Measurements from ENCODE around the gene TRAPPC8. TPM values are rescaled to one million over a fixed set of nuclear protein-coding genes. Genes with fewer than 3 reads are reported as not detected.

Gene TRAPPC8
- total RNA-seq, 1 experiment from 2014 or later, result 93.1 TPM

GRCh38 chr18:31792580-31792911 lies 150.4 kb downstream of the TRAPPC8 start:
- no peaks in the 10 kb centered on the region for H3K79me2 ChIP-seq (ENCODE audit: low read length)
- no peak overlapping the region for H3K4me3 ChIP-seq (ENCODE audit: low read length)
- no peaks in the 10 kb centered on the region; the same call in 1 of the 2 replicates for H3K4me1 ChIP-seq (ENCODE audit: low read length)
- no peaks in the 10 kb centered on the region for H3K36me3 ChIP-seq (ENCODE audit: insufficient read depth, low read length)
- H3K27ac ChIP-seq (ENCODE audit: low read length), result no peak overlapping the region
- H3K27me3 ChIP-seq (ENCODE audit: low read length), result no peaks in the 10 kb centered on the region
- no peaks in the 10 kb centered on the region for H4K20me1 ChIP-seq (ENCODE audit: insufficient read depth, low read depth, low read length)
- H3K9me2 ChIP-seq (replicated peaks; ENCODE audit: insufficient read depth, low read length), result no peaks in the 10 kb centered on the region
- H3K9ac ChIP-seq (ENCODE audit: low read length), result no peak overlapping the region
- no peak for DNase-seq
- no peak overlapping the region for H3K4me2 ChIP-seq (ENCODE audit: low read depth, low read length, poor library complexity, severe bottlenecking)
- H3K9me3 ChIP-seq (ENCODE audit: low read length), result no peaks in the 10 kb centered on the region
- H2AFZ ChIP-seq (ENCODE audit: low read length), result no peak overlapping the region

GRCh38 chr18:31791817-31792579 lies 150.9 kb downstream of the TRAPPC8 start:
- no peaks in the 10 kb centered on the region for H4K20me1 ChIP-seq (ENCODE audit: insufficient read depth, low read depth, low read length)
- DNase-seq, result no peak
- H3K9ac ChIP-seq (ENCODE audit: low read length), result no peak overlapping the region
- H3K79me2 ChIP-seq (ENCODE audit: low read length), result no peaks in the 10 kb centered on the region
- H3K4me3 ChIP-seq (ENCODE audit: low read length), result no peak overlapping the region
- H2AFZ ChIP-seq (ENCODE audit: low read length), result no peak overlapping the region
- no peaks in the 10 kb centered on the region for H3K27me3 ChIP-seq (ENCODE audit: low read length)
- H3K4me2 ChIP-seq (ENCODE audit: low read depth, low read length, poor library complexity, severe bottlenecking), result no peak overlapping the region
- H3K36me3 ChIP-seq (ENCODE audit: insufficient read depth, low read length), result no peaks in the 10 kb centered on the region
- H3K27ac ChIP-seq (ENCODE audit: low read length), result no peak overlapping the region
- H3K9me2 ChIP-seq (replicated peaks; ENCODE audit: insufficient read depth, low read length), result no peaks in the 10 kb centered on the region
- H3K4me1 ChIP-seq (ENCODE audit: low read length), result no peaks in the 10 kb centered on the region; the same call in 1 of the 2 replicates
- no peaks in the 10 kb centered on the region for H3K9me3 ChIP-seq (ENCODE audit: low read length)

- no peaks in the 10 kb centered on the region for H3K36me3 ChIP-seq (ENCODE audit: insufficient read depth, low read length)
- no peak overlapping the region for H3K27ac ChIP-seq (ENCODE audit: low read length)
- no peaks in the 10 kb centered on the region for H3K9me2 ChIP-seq (replicated peaks; ENCODE audit: insufficient read depth, low read length)
- no peak overlapping the region for H3K4me3 ChIP-seq (ENCODE audit: low read length)
- H3K9me3 ChIP-seq (ENCODE audit: low read length), result no peaks in the 10 kb centered on the region
- no peaks in the 10 kb centered on the region for H4K20me1 ChIP-seq (ENCODE audit: insufficient read depth, low read depth, low read length)
- no peak overlapping the region for H3K9ac ChIP-seq (ENCODE audit: low read length)
- H3K79me2 ChIP-seq (ENCODE audit: low read length), result no peaks in the 10 kb centered on the region
- no peak overlapping the region for H2AFZ ChIP-seq (ENCODE audit: low read length)
- no peaks in the 10 kb centered on the region; the same call in 1 of the 2 replicates for H3K4me1 ChIP-seq (ENCODE audit: low read length)
- no peak for DNase-seq
- H3K4me2 ChIP-seq (ENCODE audit: low read depth, low read length, poor library complexity, severe bottlenecking), result no peak overlapping the region
- no peaks in the 10 kb centered on the region for H3K27me3 ChIP-seq (ENCODE audit: low read length)
Measured at GRCh38 chr18:31789409-31789808, 153.5 kb downstream of the TRAPPC8 start.

- Histone ChIP-seq H3K4me2 (ENCODE audit: low read depth, low read length, poor library complexity, severe bottlenecking) (no peak overlapping the region), H3K79me2 (ENCODE audit: low read length) (no peaks in the 10 kb centered on the region), H3K4me1 (ENCODE audit: low read length) (no peaks in the 10 kb centered on the region), H3K9ac (ENCODE audit: low read length) (no peak overlapping the region), H3K27me3 (ENCODE audit: low read length) (peaks cover 2% of the 10 kb centered on the region), H4K20me1 (ENCODE audit: insufficient read depth, low read depth, low read length) (no peaks in the 10 kb centered on the region), H3K27ac (ENCODE audit: low read length) (no peak overlapping the region), H3K9me3 (ENCODE audit: low read length) (peaks cover 12% of the 10 kb centered on the region), H3K9me2 (replicated peaks; ENCODE audit: insufficient read depth, low read length) (no peaks in the 10 kb centered on the region; the same call in 1 of the 2 replicates), H2AFZ (ENCODE audit: low read length) (no peak overlapping the region), H3K36me3 (ENCODE audit: insufficient read depth, low read length) (peaks cover 3% of the 10 kb centered on the region; the same call in 1 of the 2 replicates), H3K4me3 (ENCODE audit: low read length) (no peak overlapping the region)
- no peak for DNase-seq
Measured at GRCh38 chr18:31783059-31783458, 159.9 kb downstream of the TRAPPC8 start.

Small RNA genes lying within 50 kb of the gene (small RNA-seq; reads per million reads assigned to genes)
- gene RNU6-1050P, result not detected

Other genes with a start within 250 kb of the TRAPPC8 start
- gene SLC25A52, start 182.2 kb downstream of the TRAPPC8 start, total RNA-seq (2014; rRNA removed; shearing (Covaris generic); ENCODE audit: low replicate concordance), result not detected in 2 replicates
- not detected in 2 replicates for gene RNF125, start 75.7 kb upstream of the TRAPPC8 start, total RNA-seq (2014; rRNA removed; shearing (Covaris generic); ENCODE audit: low replicate concordance)
- 21.8 and 34.0 TPM in 2 replicates for gene RNF138, start 148.7 kb upstream of the TRAPPC8 start, total RNA-seq (2014; rRNA removed; shearing (Covaris generic); ENCODE audit: low replicate concordance)
- gene MEP1B, start 246.9 kb upstream of the TRAPPC8 start, total RNA-seq (2014; rRNA removed; shearing (Covaris generic); ENCODE audit: low replicate concordance), result not detected in 2 replicates

Data from Karpas-422 (cell line).